ENCODE data around the gene RABGGTB. TPM values are rescaled to one million over a fixed set of nuclear protein-coding genes. Genes with fewer than 3 reads are reported as not detected.
"Not testable (repeated sequence)": the region's sequence is repeated elsewhere in the genome, so short reads cannot be mapped to it uniquely, and the experiment has no call there.

The RABGGTB gene
- total and polyA plus RNA-seq, 4 donors = 60.7 to 99.9 (median 68.1) TPM

DNA sequence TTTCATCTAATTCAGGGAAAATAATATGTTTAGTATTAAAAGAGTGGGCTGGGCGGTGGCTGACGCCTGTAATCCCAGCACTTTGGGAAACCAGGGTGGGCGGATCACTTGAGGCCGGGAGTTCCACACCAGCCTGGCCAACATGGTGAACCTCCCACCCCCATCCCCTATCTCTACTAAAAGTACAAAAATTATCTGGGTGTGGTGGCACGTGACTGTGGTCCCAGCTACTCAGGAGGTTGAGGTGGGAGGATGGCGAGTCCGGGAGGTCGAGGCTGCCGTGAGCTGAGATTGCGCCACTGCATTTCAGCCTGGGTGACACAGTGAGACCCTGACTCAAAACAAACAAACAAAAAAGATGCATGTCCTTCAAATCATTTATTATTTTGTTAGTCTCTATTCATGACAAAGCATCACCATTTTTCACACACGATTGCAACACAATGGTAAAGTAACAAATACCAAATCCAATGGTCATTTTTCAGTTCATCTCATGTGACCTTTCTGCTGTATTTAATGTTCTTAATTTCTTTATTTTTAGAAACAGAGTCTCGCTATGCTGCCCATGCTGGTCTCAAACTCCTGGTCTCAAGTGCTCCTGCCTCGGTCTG, 11.7 kb downstream of the RABGGTB start:
- H3K36me3 ChIP-seq (ENCODE audit: control insufficient read depth in 4 of 4, insufficient read depth in 4 of 4, low read length in 4 of 4) = peaks cover 23 to 31% (median 28%) of the 10 kb centered on the region in 4 donors
- ATAC-seq (ENCODE audit: insufficient read depth, low FRiP score) = no peak
- no peak for TF ChIP-seq CTCF (IDR thresholded peaks at IDR 0.05; ENCODE audit: control extremely low read depth, extremely low read depth)
- WGBS, 2 donors = 93 to 95% methylated on average over 13 of the region's 13 CpGs
- no peaks in the 10 kb centered on the region for H3K27me3 ChIP-seq (ENCODE audit: control insufficient read depth in 3 of 3, insufficient read depth in 3 of 3, low read length in 2 of 3)
- H3K4me1 ChIP-seq (ENCODE audit: control insufficient read depth in 5 of 5, insufficient read depth in 5 of 5, low read length in 5 of 5) = no peaks in the 10 kb centered on the region
- DNase-seq = no peak
- no peak overlapping the region for H3K9ac ChIP-seq (ENCODE audit: insufficient read depth in 1 of 2, low read length in 2 of 2)
- H3K27ac ChIP-seq (ENCODE audit: low read depth in 1 of 2, low read length in 1 of 2) = no peak overlapping the region
- no peak overlapping the region for H3K4me3 ChIP-seq
- H3K9me3 ChIP-seq (ENCODE audit: control insufficient read depth in 4 of 4, insufficient read depth in 3 of 4, low read length in 3 of 4) = no peaks in the 10 kb centered on the region

GRCh38 chr1:75801480-75801879, 15.4 kb downstream of the RABGGTB start:
- H3K27me3 ChIP-seq (ENCODE audit: control insufficient read depth in 3 of 3, insufficient read depth in 3 of 3, low read length in 2 of 3); H3K4me1 ChIP-seq (ENCODE audit: control insufficient read depth in 5 of 5, insufficient read depth in 5 of 5, low read length in 5 of 5); H3K27ac ChIP-seq (ENCODE audit: low read depth in 1 of 2, low read length in 1 of 2); H3K36me3 ChIP-seq (ENCODE audit: control insufficient read depth in 4 of 4, insufficient read depth in 4 of 4, low read length in 4 of 4); H3K9me3 ChIP-seq (ENCODE audit: control insufficient read depth in 4 of 4, insufficient read depth in 3 of 4, low read length in 3 of 4); ATAC-seq (ENCODE audit: insufficient read depth, low FRiP score); H3K9ac ChIP-seq (ENCODE audit: insufficient read depth in 1 of 2, low read length in 2 of 2); H3K4me3 ChIP-seq; DNase-seq: not testable (repeated sequence)
- WGBS, 2 donors = 50 to 97% methylated on average over 2 of the region's 2 CpGs

DNA sequence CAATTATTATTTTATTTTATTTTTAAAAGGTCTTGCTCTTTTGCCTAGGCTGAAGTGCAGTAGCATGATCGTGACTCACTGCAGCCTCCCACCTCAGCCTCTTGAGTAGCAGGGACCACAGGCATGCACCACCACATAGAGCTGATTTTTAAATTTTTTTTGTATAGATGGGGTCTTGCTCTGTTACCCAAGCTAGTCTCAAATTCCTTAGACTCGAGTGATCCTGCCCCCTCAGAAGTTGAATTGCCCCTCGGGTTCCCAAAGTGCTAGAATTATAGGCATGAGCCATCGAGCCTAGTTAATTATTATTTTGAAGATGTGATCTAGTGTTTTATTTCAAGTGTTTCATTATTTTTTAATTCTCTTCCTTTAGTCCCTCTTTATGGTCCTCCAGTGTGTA, 22.9 kb downstream of the RABGGTB start:
- Histone ChIP-seq H3K27me3 (ENCODE audit: control insufficient read depth in 3 of 3, insufficient read depth in 3 of 3, low read length in 2 of 3) (no peaks in the 10 kb centered on the region), H3K27ac (ENCODE audit: low read depth in 1 of 2, low read length in 1 of 2) (no peak overlapping the region), H3K9ac (ENCODE audit: insufficient read depth in 1 of 2, low read length in 2 of 2) (no peak overlapping the region), H3K9me3 (ENCODE audit: control insufficient read depth in 4 of 4, insufficient read depth in 3 of 4, low read length in 3 of 4) (no peaks in the 10 kb centered on the region), H3K4me3 (no peak overlapping the region), H3K36me3 (ENCODE audit: control insufficient read depth in 4 of 4, insufficient read depth in 4 of 4, low read length in 4 of 4) (no peaks in the 10 kb centered on the region), H3K4me1 (ENCODE audit: control insufficient read depth in 5 of 5, insufficient read depth in 5 of 5, low read length in 5 of 5) (no peaks in the 10 kb centered on the region)
- 81 to 92% methylated on average over 4 of the region's 4 CpGs for WGBS, 2 donors
- ATAC-seq (ENCODE audit: insufficient read depth, low FRiP score) (no peak), DNase-seq (no peak)
- no peak for TF ChIP-seq CTCF (IDR thresholded peaks at IDR 0.05; ENCODE audit: control extremely low read depth, extremely low read depth)

- not testable (repeated sequence) for H3K9me3 ChIP-seq (ENCODE audit: control insufficient read depth in 4 of 4, insufficient read depth in 3 of 4, low read length in 3 of 4); H3K9ac ChIP-seq (ENCODE audit: insufficient read depth in 1 of 2, low read length in 2 of 2); DNase-seq; ATAC-seq (ENCODE audit: insufficient read depth, low FRiP score); H3K4me3 ChIP-seq; H3K27me3 ChIP-seq (ENCODE audit: control insufficient read depth in 3 of 3, insufficient read depth in 3 of 3, low read length in 2 of 3); H3K4me1 ChIP-seq (ENCODE audit: control insufficient read depth in 5 of 5, insufficient read depth in 5 of 5, low read length in 5 of 5); H3K27ac ChIP-seq (ENCODE audit: low read depth in 1 of 2, low read length in 1 of 2); H3K36me3 ChIP-seq (ENCODE audit: control insufficient read depth in 4 of 4, insufficient read depth in 4 of 4, low read length in 4 of 4)
- WGBS, 2 donors = 89 to 98% methylated on average over 3 of the region's 3 CpGs
These were observed 24.1 kb downstream of the RABGGTB start for GRCh38 chr1:75810113-75810512.

All from lung (tissue), 12 donors.